HG02840 (cell line): ENCODE data around the gene DAPL1.

Experiments used
- ATAC-seq: cut with Tn5 transposase; IDR thresholded peaks from one replicate; pipeline ENCODE4 v1.9.1; 2021; ENCODE audit warnings: mild to moderate bottlenecking, moderate library complexity, moderate number of reproducible peaks; ENCODE audit not compliant: unreplicated experiment, low FRiP score

The DAPL1 gene

GRCh38 chr2:158776231-158776630 lies 18.9 kb upstream of the DAPL1 start:
- ATAC-seq: no peak

GRCh38 chr2:158777077-158777476 lies 18.0 kb upstream of the DAPL1 start:
- no peak for ATAC-seq

GRCh38 chr2:158778243-158778642 lies 16.9 kb upstream of the DAPL1 start:
- ATAC-seq: no peak

- no peak for ATAC-seq
These were observed 15.5 kb upstream of the DAPL1 start for GRCh38 chr2:158779621-158780020.

DNA sequence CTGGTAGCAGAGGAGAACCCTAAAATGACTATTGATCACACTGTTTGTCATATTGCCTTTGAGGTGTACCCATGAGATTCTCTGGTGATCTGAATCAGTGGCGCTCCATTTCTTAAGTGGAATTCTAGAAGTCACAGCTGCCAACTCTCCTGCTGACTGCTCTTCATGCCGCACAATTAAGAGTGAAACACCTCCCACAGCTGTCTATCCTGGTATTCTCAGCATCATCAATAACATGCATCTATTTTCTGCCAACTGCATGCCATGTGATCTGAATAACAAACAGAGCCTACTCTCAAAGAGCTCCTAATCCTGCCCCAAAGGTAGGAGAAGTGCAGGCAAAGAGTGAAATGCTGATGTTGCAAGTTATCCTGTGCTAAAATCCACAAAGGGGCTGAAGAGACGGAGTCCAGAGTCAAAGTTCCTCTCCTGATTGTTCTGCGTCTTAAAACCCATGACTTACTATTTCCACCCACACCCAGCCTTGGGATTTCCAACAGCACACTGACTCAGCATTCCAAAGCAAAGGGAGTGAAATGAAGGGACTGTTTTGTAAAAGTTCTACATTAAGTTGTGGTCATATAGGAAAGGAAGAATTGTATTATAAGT lies 13.7 kb upstream of the DAPL1 start:
- ATAC-seq: no peak

DNA sequence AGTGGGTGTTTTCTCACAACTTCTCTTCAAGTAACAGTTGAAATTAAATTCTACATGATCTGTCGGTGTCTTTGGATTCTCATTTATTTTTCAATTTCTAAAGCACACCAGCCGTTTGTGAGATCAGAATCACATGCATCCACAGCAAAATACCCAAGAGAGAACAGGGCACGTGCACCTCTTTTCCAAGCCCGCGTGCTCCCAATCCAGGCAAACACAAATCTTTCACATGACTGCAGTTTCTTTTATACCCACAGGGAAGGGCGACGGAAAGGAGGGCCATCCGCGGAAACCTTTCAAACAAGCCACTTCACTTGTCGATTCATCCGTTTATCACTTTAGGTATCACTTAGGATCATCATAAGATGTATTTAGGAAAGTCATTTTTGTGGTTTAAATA lies 13.0 kb upstream of the DAPL1 start:
- ATAC-seq: no peak

GRCh38 chr2:158782616-158783015 lies 12.5 kb upstream of the DAPL1 start:
- no peak for ATAC-seq

- no peak for ATAC-seq
These were observed 11.2 kb upstream of the DAPL1 start for GRCh38 chr2:158783923-158784322.

DNA sequence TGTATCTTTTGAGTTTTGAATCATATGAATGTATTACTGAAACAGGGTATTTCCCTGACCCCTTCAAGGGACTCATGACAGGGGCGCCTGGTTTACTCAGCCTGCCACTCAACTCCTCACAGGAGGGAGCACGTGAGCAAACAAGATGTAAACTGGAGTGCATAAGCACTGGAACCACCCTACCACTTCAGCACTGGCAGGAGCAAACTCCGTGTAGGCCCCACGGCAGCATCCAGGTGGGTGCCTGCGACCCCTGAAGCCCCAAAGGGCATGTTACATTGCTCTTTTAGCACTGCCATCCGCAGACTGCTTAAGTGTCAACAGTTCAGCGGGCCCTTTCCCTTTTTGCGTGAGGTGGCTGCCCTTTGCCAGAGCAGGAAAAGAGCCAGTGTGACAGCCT lies 8.2 kb upstream of the DAPL1 start:
- ATAC-seq: no peak

DNA sequence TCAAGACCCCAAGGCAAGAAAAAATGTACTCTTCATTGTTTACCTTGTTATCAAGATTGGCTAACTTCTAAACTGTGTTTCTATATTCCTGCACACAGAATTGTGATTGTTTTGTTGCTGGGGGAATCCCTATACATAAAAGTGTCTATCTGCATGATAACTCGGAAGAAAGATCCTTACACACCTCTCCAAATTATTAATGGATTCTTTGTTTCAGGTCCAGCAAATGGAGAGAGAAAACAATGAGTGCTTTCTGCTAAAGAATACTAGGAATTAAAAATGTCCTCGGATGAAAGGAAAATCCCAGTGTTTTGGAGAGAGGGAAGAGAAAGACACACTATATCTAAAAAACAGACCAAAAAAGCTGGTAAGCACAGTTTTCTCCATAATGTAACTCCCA lies 6.2 kb upstream of the DAPL1 start:
- no peak for ATAC-seq

DNA sequence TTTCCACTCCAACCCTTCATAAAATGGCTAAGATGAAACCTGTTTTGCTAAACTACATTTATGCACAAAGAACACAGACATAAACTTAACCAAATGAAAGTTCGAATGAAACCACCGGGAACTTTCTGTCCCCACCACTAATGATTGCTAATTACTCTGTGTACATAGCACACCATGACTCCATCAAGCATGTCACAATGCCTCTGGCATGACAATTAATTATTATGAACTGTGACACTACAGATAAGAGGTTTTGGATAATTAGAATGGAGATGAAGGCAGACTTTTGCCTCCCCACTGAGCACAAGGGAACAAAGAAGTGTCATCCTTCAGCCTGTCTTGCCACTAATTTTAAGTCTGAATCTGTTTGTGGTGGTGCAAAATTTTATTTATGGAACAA lies 1.5 kb downstream of the DAPL1 start:
- ATAC-seq: no peak

DNA sequence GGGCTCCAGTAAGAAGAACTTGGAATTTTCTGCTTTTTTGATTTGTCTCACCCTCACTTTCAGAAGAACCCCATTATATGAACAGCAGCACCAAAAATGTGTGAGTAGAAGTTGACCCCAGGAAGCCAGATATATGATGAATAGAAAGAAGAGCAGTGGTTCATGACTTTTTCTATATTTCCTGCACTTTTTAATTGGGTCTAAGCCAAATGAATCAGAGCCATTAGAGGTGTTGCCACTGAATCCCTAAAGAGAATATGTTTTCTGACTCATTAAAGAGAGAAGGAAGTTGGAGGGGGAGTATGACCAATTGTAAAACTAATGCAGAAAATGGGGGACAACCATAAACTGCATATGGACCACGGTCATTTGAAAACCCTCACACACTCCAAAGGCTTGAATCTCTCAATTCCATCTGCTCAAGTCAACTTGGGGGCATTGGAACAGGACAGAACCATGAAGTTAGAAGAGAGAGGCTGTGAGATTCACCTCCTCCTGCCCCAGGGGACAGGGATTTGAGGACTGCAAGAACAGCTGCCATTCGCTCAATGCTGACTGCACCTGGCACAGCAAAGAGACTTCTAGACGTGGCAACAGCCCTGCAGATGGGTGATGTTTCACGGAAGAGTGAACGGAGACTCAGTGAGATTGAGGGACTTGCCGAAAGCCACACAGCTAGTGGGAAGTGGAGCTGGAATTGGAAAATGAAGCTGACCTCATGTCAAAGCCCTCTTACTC lies 3.0 kb downstream of the DAPL1 start:
- no peak for ATAC-seq

DNA sequence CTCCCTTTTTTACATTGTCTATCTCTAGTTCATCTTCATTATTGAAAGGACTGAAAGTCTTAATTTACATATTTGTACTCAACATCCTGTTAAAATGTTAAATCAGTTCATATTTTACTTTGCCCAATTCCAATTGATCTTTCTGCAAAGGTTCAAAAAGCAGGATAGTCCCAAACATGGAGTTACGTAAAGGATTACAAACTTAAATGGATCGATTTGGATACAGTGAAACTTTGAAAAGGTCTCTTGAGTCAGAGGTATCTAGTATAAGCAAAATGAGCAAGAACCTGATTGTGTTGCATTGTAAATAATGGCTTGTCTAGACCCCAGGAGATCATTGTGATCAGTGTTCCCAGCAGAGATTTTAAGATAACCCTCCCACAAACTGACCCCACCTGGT lies 4.1 kb downstream of the DAPL1 start:
- no peak for ATAC-seq

DNA sequence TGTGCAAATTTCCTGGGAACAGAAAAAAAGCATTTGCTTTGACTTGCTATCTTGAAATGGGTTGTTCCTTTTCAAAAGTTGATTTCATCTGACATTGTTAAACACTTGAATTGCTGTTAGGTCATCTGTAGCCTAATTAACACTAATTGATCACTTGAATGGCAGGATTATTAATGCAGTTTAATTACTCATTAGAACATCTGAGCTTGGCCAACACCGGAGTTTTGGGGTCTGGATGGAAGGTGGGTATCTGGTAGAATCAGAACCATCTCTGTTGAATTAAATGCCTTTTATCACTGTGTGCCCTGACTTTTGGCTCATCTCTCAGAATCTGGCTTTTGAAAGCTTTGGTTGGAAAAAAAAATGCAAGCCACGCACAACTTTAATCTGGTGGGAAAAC lies 8.4 kb downstream of the DAPL1 start:
- no peak for ATAC-seq

- no peak for ATAC-seq
These were observed 10.1 kb downstream of the DAPL1 start for GRCh38 chr2:158805255-158805654.

DNA sequence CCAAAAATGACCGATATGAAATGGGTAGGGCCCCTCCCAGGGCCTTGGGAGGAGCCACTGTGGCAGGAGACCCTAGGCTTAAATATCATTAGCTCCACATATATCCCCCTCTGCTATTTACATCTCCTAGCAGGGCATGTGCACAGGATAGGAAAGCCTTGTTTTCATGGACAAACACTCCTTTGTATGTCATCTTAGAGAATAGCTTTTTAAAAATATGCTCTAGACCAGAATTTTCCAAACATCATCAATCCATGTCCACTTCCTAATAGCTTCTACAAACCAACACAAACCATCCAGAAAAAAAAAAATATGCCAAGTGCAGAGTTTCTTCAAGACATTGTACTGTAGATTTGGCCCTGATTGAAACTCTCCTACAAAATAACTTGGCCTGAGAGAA lies 10.8 kb downstream of the DAPL1 start:
- ATAC-seq: no peak

DNA sequence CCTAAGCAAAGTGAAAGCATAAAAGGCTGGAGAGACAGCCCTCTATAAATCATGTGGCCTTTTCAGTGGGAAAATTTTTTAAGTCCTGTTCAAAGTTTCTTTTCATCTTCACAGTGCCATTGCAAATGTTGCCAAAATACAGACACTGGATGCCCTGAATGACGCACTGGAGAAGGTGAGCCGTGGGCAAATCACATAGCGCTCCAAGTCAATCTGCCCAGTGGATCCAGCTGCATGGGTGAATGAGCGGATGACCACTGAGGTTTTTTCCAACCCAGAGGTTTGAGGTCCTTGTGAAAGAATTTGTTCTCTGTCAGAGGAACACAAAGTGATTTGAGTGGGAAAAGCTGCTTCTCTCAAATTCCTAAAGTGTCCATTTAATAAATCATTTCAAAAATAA lies 11.8 kb downstream of the DAPL1 start:
- ATAC-seq: no peak

DNA sequence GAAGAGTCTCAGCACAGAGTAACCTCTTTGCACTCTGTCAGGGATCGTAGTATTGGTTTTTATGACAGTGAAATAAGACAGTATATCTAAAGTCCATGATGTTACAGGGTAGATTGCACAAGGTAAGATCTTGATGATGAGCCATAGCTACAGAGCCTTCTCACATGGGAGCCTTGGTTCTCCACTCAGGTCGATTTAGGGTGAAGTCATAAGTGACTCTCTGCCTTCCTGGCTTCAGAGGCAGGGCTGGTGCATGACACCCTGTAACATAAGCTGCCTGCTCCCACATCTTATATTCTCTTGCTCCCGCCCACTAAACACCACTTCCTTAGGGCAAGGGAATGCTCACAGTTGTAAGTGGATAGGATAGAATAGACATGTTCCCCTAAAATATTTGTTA lies 13.3 kb downstream of the DAPL1 start:
- ATAC-seq: no peak

DNA sequence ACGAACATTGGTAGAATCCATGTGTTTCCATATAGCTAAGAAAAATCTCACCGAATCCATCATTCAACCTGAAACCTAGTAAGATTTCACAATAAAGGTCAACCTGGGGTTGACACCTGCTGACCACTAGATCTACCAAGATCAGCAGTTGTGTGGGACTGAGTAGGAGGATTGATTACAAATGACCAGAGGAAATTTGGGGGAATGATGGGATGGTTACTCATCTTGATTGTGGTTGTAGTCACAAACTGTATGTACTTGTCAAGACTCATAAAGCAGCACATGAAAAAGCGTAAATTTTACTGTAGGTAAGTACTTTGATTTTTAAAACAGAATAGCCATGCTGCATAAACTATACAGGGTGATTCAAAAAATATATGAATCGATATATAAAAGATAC lies 14.7 kb downstream of the DAPL1 start:
- no peak for ATAC-seq

DNA sequence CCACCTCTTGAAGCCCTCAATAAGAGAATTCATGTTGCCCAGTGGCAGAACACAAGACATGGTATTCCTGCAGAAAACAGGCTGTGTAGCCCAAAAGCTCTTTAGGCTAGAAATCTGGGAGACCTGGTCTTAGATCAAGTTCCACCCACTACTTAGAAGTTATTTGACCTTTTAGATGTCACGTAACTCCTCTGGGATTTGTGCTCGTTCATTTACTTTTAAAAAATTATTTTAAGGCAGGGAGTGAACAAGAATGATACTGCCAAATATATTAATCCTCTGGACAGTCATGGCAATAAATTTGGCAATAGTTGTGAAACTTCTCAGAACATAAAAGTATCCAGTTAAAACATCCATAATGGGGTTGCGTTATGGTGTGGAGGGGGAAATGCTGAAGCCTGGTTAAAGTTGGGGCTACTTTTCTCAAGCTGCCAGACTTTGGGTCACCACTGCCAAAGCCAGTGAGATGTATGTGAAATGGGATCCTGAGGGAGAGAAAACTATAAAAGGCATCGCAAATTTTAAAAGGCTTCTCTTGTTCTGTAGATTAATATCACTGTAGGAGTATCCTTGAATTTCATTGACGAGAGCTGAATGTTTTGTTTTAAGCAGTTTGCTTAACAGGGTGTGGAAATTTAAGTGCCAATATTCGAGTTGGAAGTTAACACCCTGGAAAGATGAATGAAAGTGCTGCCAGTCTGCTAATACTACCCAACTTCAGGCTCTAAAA lies 15.8 kb downstream of the DAPL1 start:
- ATAC-seq: no peak

GRCh38 chr2:158815166-158815565 lies 20.0 kb downstream of the DAPL1 start:
- no peak for ATAC-seq

GRCh38 chr2:158815658-158816057 lies 20.5 kb downstream of the DAPL1 start:
- ATAC-seq: no peak
